ENCODE measurements around the gene TRIP6.
A peak's percentile ranks its signal among the peaks of the same experiment; 100 is the strongest.

Gene TRIP6

DNA sequence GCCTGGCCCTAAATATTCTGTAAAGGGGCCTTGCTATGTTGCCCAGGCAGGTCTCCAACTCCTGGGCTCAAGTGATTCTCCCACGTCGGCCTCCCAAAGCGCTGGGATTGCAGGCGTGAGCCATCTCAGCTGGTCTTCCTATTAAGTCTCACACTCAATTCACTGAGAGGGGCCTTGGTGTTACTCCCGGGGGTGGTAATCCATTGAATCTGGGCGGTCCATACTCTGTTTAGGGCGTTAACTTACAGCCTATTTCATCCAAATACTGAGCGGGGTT lies 7.1 kb downstream of the TRIP6 start:
- DNase-seq, result no peak

GRCh38 chr7:100874577-100875355 lies 7.6 kb downstream of the TRIP6 start, which contains the start of gene SRRT:
Gene SRRT, plus strand, starts transcription at chr7:100875103. Its CDS starts 488 bp downstream, at chr7:100875591.
- DNase-seq, result peak; percentile 91 to 93

- peak in 1 of 2 experiments; percentile 9 for DNase-seq
These were observed 8.2 kb downstream of the TRIP6 start for GRCh38 chr7:100875356-100875751.

- DNase-seq, result no peak
These were observed 10.8 kb downstream of the TRIP6 start for GRCh38 chr7:100878013-100878412.

GRCh38 chr7:100878685-100879084 lies 11.5 kb downstream of the TRIP6 start:
- DNase-seq, result no peak

DNA sequence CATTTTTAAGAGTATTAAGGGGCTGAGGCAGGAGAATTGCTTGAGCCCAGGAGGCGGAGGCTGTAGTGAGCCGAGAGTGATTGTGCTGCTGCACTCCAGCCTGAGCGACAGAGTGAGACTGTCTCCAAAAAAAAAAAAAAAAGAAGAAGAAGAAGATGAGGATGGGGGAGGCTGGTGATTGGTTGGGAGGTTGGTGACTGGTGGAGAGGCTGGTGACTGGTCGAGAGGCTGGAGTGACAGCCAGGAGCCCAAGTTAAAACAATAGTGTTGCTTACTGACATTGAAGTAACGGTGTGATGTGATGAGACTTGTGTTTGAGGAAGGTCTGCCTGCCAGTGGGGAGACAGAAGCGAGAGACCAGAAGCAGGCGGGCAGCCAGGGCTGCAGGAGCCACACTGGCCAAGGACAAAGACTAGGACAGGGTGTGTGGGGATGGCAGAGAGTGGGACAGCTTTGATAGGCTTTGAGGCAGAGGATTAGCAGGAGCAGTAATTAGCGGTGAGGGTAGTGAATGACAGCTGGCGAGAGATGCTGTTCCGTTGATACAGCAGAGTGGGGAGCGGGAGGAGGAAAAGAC lies 12.6 kb downstream of the TRIP6 start:
- DNase-seq, result no peak

DNA sequence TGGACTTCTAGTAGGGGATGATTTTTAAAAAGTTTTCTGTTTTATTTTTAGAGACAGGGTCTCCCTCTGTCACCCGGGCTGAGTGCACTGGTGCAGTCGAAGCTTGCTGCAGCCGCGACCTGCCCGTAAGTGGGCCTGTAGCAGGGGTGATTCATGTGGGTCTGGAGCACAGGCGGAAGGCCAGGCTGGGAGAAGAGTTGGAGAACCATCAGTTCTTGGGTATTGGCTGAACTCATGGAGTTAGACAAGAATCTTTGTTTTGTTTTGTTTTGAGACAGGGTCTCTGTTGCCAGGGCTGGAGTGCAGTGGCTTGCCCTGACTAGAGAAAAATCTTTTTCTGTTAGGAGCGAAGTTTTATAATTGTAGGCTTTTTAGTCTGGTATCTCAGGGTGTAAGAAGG lies 13.5 kb downstream of the TRIP6 start:
- no peak for DNase-seq

- no peak for DNase-seq
These were observed 13.9 kb downstream of the TRIP6 start for GRCh38 chr7:100881136-100881535.

- no peak for DNase-seq
These were observed 15.0 kb downstream of the TRIP6 start for GRCh38 chr7:100882201-100882600.

DNA sequence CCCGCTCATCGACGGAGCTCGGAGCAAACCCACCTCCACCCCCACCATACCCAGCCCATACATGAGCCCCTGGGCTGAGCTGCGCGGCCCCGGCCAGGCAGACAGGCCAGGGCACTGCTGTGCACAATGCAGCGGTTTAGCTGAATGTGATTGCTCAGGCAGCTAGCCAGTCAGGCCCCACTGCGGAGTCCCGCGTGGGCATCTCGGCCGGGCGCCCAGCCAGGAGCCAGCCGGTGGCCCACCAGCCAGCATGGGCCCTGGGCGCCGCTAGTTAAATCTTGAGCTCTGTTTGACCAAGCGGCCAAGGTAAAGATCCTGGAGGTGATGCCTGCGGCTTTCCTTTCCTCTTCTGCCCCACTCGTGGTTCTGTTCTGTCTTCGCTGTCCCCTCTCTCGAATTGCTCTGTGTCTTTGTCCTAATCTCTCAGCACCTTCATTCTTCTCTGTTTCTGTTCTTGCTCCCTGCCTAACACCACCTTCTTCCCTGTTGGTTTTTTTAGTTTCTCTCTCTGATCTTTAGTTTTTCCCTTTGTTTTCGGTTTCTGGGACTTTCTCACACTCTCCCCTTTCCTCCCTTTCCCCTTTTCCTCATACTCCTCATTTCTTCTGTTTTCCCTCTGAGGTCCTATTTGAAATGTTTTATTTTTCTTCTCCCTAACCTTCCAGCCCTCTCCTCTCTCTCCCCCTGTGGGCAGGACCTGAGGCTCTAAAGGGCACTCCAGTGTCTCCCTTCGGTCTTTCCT lies 15.8 kb downstream of the TRIP6 start:
- DNase-seq, result no peak

- no peak for DNase-seq
These were observed 17.7 kb downstream of the TRIP6 start for GRCh38 chr7:100884736-100885439.

- DNase-seq, result no peak
These were observed 18.4 kb downstream of the TRIP6 start for GRCh38 chr7:100885440-100886141.

GRCh38 chr7:100886142-100886935 lies 19.2 kb downstream of the TRIP6 start:
- no peak for DNase-seq

- DNase-seq, result no peak
These were observed 19.8 kb downstream of the TRIP6 start for GRCh38 chr7:100886936-100887515.

- peak; percentile 73 for DNase-seq
These were observed 20.5 kb downstream of the TRIP6 start for GRCh38 chr7:100887516-100888290.

GRCh38 chr7:100888291-100888987 lies 21.3 kb downstream of the TRIP6 start:
- no peak for DNase-seq

DNA sequence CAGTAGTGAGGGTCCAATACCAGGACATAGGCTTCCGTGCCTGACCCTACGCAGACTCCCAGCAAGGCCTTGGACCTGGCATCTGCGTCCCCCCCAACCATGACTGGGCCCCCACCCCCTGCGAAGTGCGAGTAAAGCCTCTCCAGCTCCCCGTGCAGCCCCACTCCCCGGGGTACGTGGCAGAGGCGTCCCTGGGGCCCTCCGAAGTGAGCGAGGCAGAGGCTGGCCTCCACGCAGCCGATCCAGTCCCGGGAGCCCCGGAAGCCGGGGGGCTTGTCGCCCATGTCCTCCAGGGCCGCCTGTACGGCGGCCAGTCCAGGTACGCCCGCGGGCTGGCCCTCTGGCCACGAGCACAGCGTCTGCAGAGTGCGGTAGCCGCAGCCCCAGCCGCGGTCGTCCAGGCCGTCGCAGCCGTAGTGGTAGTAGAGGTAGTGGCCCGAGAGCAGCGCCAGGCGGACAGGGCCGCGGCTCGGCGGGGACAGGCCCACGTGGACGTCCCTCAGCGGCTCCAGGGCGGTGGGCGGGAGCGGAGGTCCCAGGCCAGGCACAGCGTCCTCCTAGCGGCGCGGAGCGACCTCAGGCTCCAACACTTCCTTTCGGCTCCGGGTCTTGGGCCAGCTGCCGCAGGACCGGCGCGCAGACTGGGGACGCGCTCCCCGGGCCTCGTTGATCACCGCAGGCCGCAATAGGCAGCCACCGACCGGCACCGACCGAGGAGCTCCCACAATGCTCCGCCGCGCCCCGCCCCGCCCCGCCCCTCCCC lies 22.0 kb downstream of the TRIP6 start, which contains the start of gene UFSP1:
Gene UFSP1, minus strand, starts transcription at position 728 of the 763 bp plus-strand sequence. Its CDS starts 444 bp downstream, at position 284.
- DNase-seq, result peak in 1 of 2 experiments; percentile 56

DNA sequence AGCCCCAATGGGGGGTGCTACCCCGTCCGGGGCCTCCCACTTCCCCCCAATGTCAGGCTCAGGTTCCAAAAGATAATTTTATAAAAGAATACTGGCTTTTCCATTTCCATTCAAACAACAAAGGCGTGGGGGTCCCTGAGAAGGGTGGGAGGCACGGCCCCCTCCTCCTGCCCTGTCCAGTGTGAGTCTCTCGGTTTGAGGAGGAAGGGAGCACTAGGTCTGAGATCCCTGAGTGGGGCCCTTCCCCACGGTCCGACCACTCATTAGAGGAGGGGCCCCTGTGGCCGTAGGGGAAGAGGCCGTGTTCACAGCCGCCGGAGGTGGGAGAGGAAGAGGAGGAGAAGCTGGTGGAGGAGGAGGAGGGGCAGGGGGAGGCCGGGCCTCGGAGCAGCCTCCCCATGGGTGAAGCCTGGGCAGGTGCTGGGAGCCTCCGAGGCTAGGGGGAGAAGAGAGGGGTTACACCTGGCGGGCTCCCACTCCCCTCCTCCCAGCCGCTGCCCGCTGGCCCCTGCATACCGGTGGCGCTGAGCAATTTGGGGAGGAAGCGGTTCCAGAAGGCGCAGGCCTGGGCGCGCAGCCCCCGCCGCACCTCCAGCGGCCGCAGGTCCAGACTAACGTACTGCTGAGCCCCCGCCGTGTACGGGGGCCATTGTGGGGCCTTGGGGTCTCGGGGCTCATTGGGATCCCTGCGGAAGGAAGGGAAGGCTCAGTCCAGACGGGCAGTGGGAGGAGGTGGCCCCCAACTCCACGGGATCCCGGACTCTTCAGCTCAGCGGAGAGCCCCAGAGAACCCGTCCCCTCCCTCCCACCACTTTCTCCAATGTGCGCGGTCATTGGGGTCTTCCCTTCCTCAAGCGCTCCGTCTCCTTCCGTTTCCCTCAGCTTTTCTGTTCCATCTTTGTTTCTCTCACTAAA lies 23.7 kb downstream of the TRIP6 start:
- no peak for DNase-seq

Data from AML-193 (cell line).